HEK293 (cell line): ENCODE measurements around the gene PRG3.

Source experiments
- CTCF ChIA-PET: fragments of 350-600 bp; formaldehyde crosslinking; extraction: SDS; loops from one replicate; lab custom pipeline; 2021; ENCODE audit warnings: antibody characterized with exemption; lab: Yijun Ruan, JAX
- POLR2A ChIA-PET: fragments of 300-600 bp; formaldehyde crosslinking; extraction: SDS; loops from one replicate; lab custom pipeline; 2020; ENCODE audit warnings: antibody characterized with exemption, inconsistent platforms; lab: Yijun Ruan, JAX
- H3K27ac ChIP-seq: fragments of 200-500 bp; sonication (Bioruptor generic); 2 replicates; pipeline ENCODE4 v1.5.1; 2014; ENCODE audit warnings: low read depth, low read length, control low read depth, inconsistent platforms; ENCODE audit errors: extremely low read depth
- H3K36me3 ChIP-seq, 2 experiments: fragments of 200-500 bp in 1 of 2; sonication (Bioruptor generic) in 1 of 2; 1 replicate in 1 of 2; 2 replicates in 1 of 2; pipeline ENCODE4 v1.5.1; 2014 to 2017; ENCODE audit warnings: inconsistent platforms in 2 of 2, low read length in 2 of 2; ENCODE audit not compliant: control insufficient read depth in 2 of 2, insufficient read depth in 1 of 2
- H3K4me1 ChIP-seq: fragments of 200-500 bp; sonication (Bioruptor generic); 2 replicates; pipeline ENCODE4 v1.5.1; 2014; ENCODE audit warnings: mild to moderate bottlenecking, low read length, inconsistent platforms; ENCODE audit not compliant: control insufficient read depth, insufficient read depth
- H3K4me3 ChIP-seq: 2 replicates; pipeline ENCODE4 v1.5.1; 2011; ENCODE audit warnings: low read depth, mild to moderate bottlenecking, control low read depth, low read length, moderate library complexity
- H3K9me3 ChIP-seq: fragments of 200-500 bp; sonication (Bioruptor generic); 2 replicates; pipeline ENCODE4 v1.5.1; 2014; ENCODE audit warnings: low read depth, low read length, inconsistent platforms; ENCODE audit not compliant: control insufficient read depth, insufficient read depth
- GFI1B ChIP-seq: fragments of 450-650 bp; formaldehyde crosslinking; IDR thresholded peaks from 2 replicates; pipeline ENCODE4 v1.5.1; 2016; ENCODE audit warnings: missing biosample characterization, missing genetic modification characterization
- GLI4 ChIP-seq: fragments of 450-650 bp; formaldehyde crosslinking; IDR thresholded peaks from 2 replicates; pipeline ENCODE4 v1.5.1; 2016; ENCODE audit warnings: missing biosample characterization, missing genetic modification characterization
- HOXA7 ChIP-seq: sonication (generic); formaldehyde crosslinking; IDR thresholded peaks from 2 replicates; pipeline ENCODE4 v1.8.1; 2022; ENCODE audit warnings: missing genetic modification reagents, borderline replicate concordance
- KLF1 ChIP-seq: fragments of 450-650 bp; formaldehyde crosslinking; IDR thresholded peaks from 2 replicates; pipeline ENCODE4 v1.5.1; 2016; ENCODE audit warnings: missing biosample characterization, missing genetic modification characterization
- KLF17 ChIP-seq: fragments of 450-650 bp; formaldehyde crosslinking; IDR thresholded peaks from 2 replicates; pipeline ENCODE4 v1.5.1; 2016; ENCODE audit warnings: missing biosample characterization, missing genetic modification characterization
- MYNN ChIP-seq: fragments of 450-650 bp; formaldehyde crosslinking; IDR thresholded peaks from 2 replicates; pipeline ENCODE4 v1.5.1; 2016; ENCODE audit warnings: missing biosample characterization, missing genetic modification characterization, borderline replicate concordance
- REPIN1 ChIP-seq: fragments of 450-650 bp; formaldehyde crosslinking; IDR thresholded peaks from 2 replicates; pipeline ENCODE4 v1.5.1; 2017; ENCODE audit warnings: missing biosample characterization, missing genetic modification characterization, low read depth
- SALL2 ChIP-seq: fragments of 450-650 bp; formaldehyde crosslinking; IDR thresholded peaks from 2 replicates; pipeline ENCODE4 v1.5.0; 2017; ENCODE audit warnings: missing biosample characterization, mild to moderate bottlenecking, missing genetic modification characterization, borderline replicate concordance
- SP7 ChIP-seq: fragments of 450-650 bp; formaldehyde crosslinking; IDR thresholded peaks from 2 replicates; pipeline ENCODE4 v1.5.1; 2016; ENCODE audit warnings: missing biosample characterization, missing genetic modification characterization
- TRIM28 ChIP-seq: IDR thresholded peaks from 2 replicates; pipeline ENCODE4 v1.6.1; 2011; ENCODE audit warnings: low read length, control low read depth, borderline replicate concordance
- ZBTB21 ChIP-seq: fragments of 450-650 bp; formaldehyde crosslinking; IDR thresholded peaks from 2 replicates; pipeline ENCODE4 v1.5.1; 2017; ENCODE audit warnings: missing biosample characterization, missing genetic modification characterization
- ZEB2 ChIP-seq: fragments of 450-650 bp; formaldehyde crosslinking; IDR thresholded peaks from 2 replicates; pipeline ENCODE4 v1.5.1; 2016; ENCODE audit warnings: missing biosample characterization, missing genetic modification characterization
- ZFHX2 ChIP-seq: fragments of 450-650 bp; formaldehyde crosslinking; conservative IDR thresholded peaks from 2 replicates; pipeline ENCODE4 v1.5.1; 2016; ENCODE audit warnings: missing biosample characterization, missing genetic modification characterization
- ZNF121 ChIP-seq: fragments of 450-650 bp; formaldehyde crosslinking; IDR thresholded peaks from 2 replicates; pipeline ENCODE4 v1.5.1; 2016; ENCODE audit warnings: missing biosample characterization, missing genetic modification characterization
- ZNF146 ChIP-seq: fragments of 450-650 bp; formaldehyde crosslinking; IDR thresholded peaks from 2 replicates; pipeline ENCODE4 v1.5.1; 2016; ENCODE audit warnings: missing biosample characterization, missing genetic modification characterization
- ZNF175 ChIP-seq: fragments of 450-650 bp; formaldehyde crosslinking; IDR thresholded peaks from 2 replicates; pipeline ENCODE4 v1.5.1; 2016; ENCODE audit warnings: missing biosample characterization, missing genetic modification characterization
- ZNF24 ChIP-seq: fragments of 450-650 bp; formaldehyde crosslinking; IDR thresholded peaks from 2 replicates; pipeline ENCODE4 v1.5.1; 2016; ENCODE audit warnings: missing biosample characterization, missing genetic modification characterization
- ZNF292 ChIP-seq: fragments of 450-650 bp; formaldehyde crosslinking; IDR thresholded peaks from 2 replicates; pipeline ENCODE4 v1.5.1; 2016; ENCODE audit warnings: low read depth, missing biosample characterization, missing genetic modification characterization, borderline replicate concordance
- ZNF426 ChIP-seq: fragments of 450-650 bp; formaldehyde crosslinking; IDR thresholded peaks from 2 replicates; pipeline ENCODE4 v1.5.1; 2017; ENCODE audit warnings: missing biosample characterization, missing genetic modification characterization, mild to moderate bottlenecking, inconsistent platforms, moderate library complexity
- ZNF513 ChIP-seq: fragments of 450-650 bp; IDR thresholded peaks from 2 replicates; pipeline ENCODE4 v1.5.1; 2018; ENCODE audit warnings: missing biosample characterization, missing genetic modification characterization
- ZNF548 ChIP-seq: fragments of 450-650 bp; formaldehyde crosslinking; IDR thresholded peaks from 2 replicates; pipeline ENCODE4 v1.5.1; 2016; ENCODE audit warnings: missing biosample characterization, missing genetic modification characterization
- ZNF623 ChIP-seq: fragments of 450-650 bp; formaldehyde crosslinking; IDR thresholded peaks from 2 replicates; pipeline ENCODE4 v1.5.1; 2016; ENCODE audit warnings: missing biosample characterization, missing genetic modification characterization
- ZNF624 ChIP-seq: fragments of 450-650 bp; formaldehyde crosslinking; IDR thresholded peaks from 2 replicates; pipeline ENCODE4 v1.5.1; 2017; ENCODE audit warnings: missing biosample characterization, missing genetic modification characterization
- ZNF626 ChIP-seq: fragments of 450-650 bp; sonication (Bioruptor Pico); formaldehyde crosslinking; IDR thresholded peaks from 2 replicates; pipeline ENCODE4 v1.5.1; 2018; ENCODE audit warnings: missing biosample characterization, missing genetic modification characterization, inconsistent platforms
- ZNF768 ChIP-seq: fragments of 450-650 bp; formaldehyde crosslinking; IDR thresholded peaks from 2 replicates; pipeline ENCODE4 v1.5.1; 2018; ENCODE audit warnings: missing biosample characterization, mild to moderate bottlenecking, missing genetic modification characterization
- ZNF777 ChIP-seq: fragments of 450-650 bp; formaldehyde crosslinking; IDR thresholded peaks from 2 replicates; pipeline ENCODE4 v1.5.1; 2017; ENCODE audit warnings: missing biosample characterization, missing genetic modification characterization, borderline replicate concordance
- ZNF837 ChIP-seq: fragments of 450-650 bp; formaldehyde crosslinking; IDR thresholded peaks from 2 replicates; pipeline ENCODE4 v1.5.1; 2016; ENCODE audit warnings: missing biosample characterization, missing genetic modification characterization
- TF ChIP-seq, protein P1 (sequence below): fragments of 450-650 bp; formaldehyde crosslinking; IDR thresholded peaks from 2 replicates; pipeline ENCODE4 v1.5.1; 2016; ENCODE audit warnings: missing biosample characterization, missing genetic modification characterization
- TF ChIP-seq, protein P2 (sequence below): fragments of 450-650 bp; formaldehyde crosslinking; IDR thresholded peaks from 2 replicates; pipeline ENCODE4 v1.5.1; 2016; ENCODE audit warnings: missing biosample characterization, missing genetic modification characterization, borderline replicate concordance

PRG3 gene

GRCh38 chr11:57392066-57392762 lies 11.3 kb upstream of the PRG3 start (continued):
- TF ChIP-seq, protein P1, sequence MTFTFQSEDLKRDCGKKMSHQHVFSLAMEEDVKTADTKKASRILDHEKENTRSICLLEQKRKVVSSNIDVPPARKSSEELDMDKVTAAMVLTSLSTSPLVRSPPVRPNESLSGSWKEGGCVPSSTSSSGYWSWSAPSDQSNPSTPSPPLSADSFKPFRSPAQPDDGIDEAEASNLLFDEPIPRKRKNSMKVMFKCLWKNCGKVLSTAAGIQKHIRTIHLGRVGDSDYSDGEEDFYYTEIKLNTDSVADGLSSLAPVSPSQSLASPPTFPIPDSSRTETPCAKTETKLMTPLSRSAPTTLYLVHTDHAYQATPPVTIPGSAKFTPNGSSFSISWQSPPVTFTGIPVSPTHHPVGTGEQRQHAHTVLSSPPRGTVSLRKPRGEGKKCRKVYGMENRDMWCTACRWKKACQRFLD (tag by site-specific recombination) = no peak
- TF ChIP-seq SP7 (tag by site-specific recombination) (no peak), GLI4 (tag by site-specific recombination) (no peak)

GRCh38 chr11:57391539-57391938 lies 10.6 kb upstream of the PRG3 start:
- H3K9me3 ChIP-seq = no peaks in the 10 kb centered on the region
- TF ChIP-seq ZEB2 (tag by site-specific recombination) (no peak), ZNF24 (tag by site-specific recombination) (no peak), TRIM28 (no peak), ZNF146 (no peak), ZNF624 (tag by site-specific recombination) (no peak), ZNF626 (tag by site-specific recombination) (no peak), ZNF548 (tag by site-specific recombination) (no peak), REPIN1 (tag by site-specific recombination) (no peak), ZNF175 (tag by site-specific recombination) (no peak), ZNF513 (tag by site-specific recombination) (no peak), ZBTB21 (no peak)
- TF ChIP-seq, protein P2, sequence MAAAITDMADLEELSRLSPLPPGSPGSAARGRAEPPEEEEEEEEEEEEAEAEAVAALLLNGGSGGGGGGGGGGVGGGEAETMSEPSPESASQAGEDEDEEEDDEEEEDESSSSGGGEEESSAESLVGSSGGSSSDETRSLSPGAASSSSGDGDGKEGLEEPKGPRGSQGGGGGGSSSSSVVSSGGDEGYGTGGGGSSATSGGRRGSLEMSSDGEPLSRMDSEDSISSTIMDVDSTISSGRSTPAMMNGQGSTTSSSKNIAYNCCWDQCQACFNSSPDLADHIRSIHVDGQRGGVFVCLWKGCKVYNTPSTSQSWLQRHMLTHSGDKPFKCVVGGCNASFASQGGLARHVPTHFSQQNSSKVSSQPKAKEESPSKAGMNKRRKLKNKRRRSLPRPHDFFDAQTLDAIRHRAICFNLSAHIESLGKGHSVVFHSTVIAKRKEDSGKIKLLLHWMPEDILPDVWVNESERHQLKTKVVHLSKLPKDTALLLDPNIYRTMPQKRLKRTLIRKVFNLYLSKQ = no peak
- no peak overlapping the region for H3K4me3 ChIP-seq
- CTCF ChIA-PET = no interaction called here
- no peaks in the 10 kb centered on the region for H3K4me1 ChIP-seq
- H3K27ac ChIP-seq = no peak overlapping the region
- POLR2A ChIA-PET = no interaction called here
- H3K36me3 ChIP-seq = no peaks in the 10 kb centered on the region

DNA sequence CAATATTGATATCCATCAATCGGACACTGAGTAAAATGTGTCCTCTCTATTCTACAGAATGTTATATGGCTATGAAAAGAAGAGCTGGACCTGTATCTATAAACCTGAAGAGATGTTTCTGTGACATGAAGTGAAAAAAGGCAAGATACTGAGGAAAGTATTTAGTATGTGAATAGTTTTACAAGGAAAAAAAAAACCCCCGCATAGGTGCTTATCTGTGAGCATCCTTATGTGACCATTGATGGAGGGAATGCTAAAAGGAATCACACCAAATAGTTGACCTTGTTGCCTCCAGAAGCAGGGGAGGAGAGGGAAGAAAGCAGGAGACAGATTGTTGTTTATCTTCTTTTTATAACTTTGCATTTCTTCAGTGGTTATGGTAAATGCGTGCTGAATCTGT lies 10.2 kb upstream of the PRG3 start:
- CTCF ChIA-PET = no interaction called here
- POLR2A ChIA-PET = no interaction called here
- H3K4me1 ChIP-seq = no peaks in the 10 kb centered on the region

GRCh38 chr11:57390535-57390934 lies 9.6 kb upstream of the PRG3 start, which contains the start of gene PRG2:
Gene PRG2 (minus strand): TSS chr11:57390650. CDS start chr11:57389944, 706 bp downstream.
- POLR2A ChIA-PET = no interaction called here
- Histone ChIP-seq H3K4me1 (no peaks in the 10 kb centered on the region), H3K36me3 (no peaks in the 10 kb centered on the region), H3K9me3 (no peaks in the 10 kb centered on the region), H3K4me3 (no peak within 1 kb of the TSS), H3K27ac (no peak within 1 kb of the TSS)
- CTCF ChIA-PET = interaction anchor here (0.6 kb wide), 1 partner anchor 1414 kb away, joined by 7 read pairs; no protein-coding TSS in a partner anchor
- TF ChIP-seq KLF17 (tag by site-specific recombination) (no peak), ZFHX2 (tag by site-specific recombination) (no peak), ZNF121 (no peak), ZNF623 (tag by site-specific recombination) (no peak), ZNF292 (tag by site-specific recombination) (no peak), MYNN (tag by site-specific recombination) (no peak), ZNF426 (tag by site-specific recombination) (no peak), HOXA7 (CRISPR knock-in tag) (no peak), GLI4 (tag by site-specific recombination) (no peak), ZNF777 (tag by site-specific recombination) (no peak), ZNF768 (tag by site-specific recombination) (no peak), GFI1B (no peak), ZNF837 (tag by site-specific recombination) (no peak), KLF1 (tag by site-specific recombination) (no peak)

More for the DNA sequence above, 10.2 kb upstream of the PRG3 start:
- no peak for TF ChIP-seq SALL2 (tag by site-specific recombination)
- no peaks in the 10 kb centered on the region for H3K36me3 ChIP-seq
- H3K27ac ChIP-seq = no peak overlapping the region
- no peak overlapping the region for H3K4me3 ChIP-seq
- H3K9me3 ChIP-seq = no peaks in the 10 kb centered on the region
